Mononuclear cell (primary cell): ENCODE results near the gene SCARF2. TPM values are rescaled to one million over a fixed set of nuclear protein-coding genes. Genes with fewer than 3 reads are reported as not detected.

Experiments used
- H3K27me3 ChIP-seq: 2 replicates; pipeline ENCODE4 v1.6.0; 2011; ENCODE audit warnings: low read length, control low read depth; ENCODE audit not compliant: insufficient read depth
- H3K4me1 ChIP-seq: 2 replicates; pipeline ENCODE4 v1.5.1; 2011; ENCODE audit warnings: mild to moderate bottlenecking, low read length, control low read depth; ENCODE audit not compliant: insufficient read depth
- H3K4me3 ChIP-seq: 2 replicates; pipeline ENCODE4 v1.5.1; 2011; ENCODE audit warnings: mild to moderate bottlenecking, low read length, moderate library complexity
- H3K9me3 ChIP-seq: 2 replicates; pipeline ENCODE4 v1.5.1; 2011; ENCODE audit warnings: low read depth, mild to moderate bottlenecking, control low read depth, low read length
- total RNA-seq: library from RNA; depleted of rRNA; stranded (reverse); fragments of >200 nt; gene quantifications from one replicate; pipeline ENCODE4 v1.2.3, GENCODE V29; 2012

Gene SCARF2
- total RNA-seq, 1 donor, result 1.6 TPM

GRCh38 chr22:20428496-20429253 lies 8.9 kb downstream of the SCARF2 start:
- H3K4me1 ChIP-seq, result peaks cover 32% of the 10 kb centered on the region
- H3K9me3 ChIP-seq, result no peaks in the 10 kb centered on the region
- peaks cover 40% of the 10 kb centered on the region for H3K27me3 ChIP-seq
- H3K4me3 ChIP-seq, result no peak overlapping the region

- H3K4me1 ChIP-seq, result peaks cover 32% of the 10 kb centered on the region
Measured at GRCh38 chr22:20427945-20428417, 9.6 kb downstream of the SCARF2 start.

GRCh38 chr22:20427104-20427944 lies 10.3 kb downstream of the SCARF2 start:
- Histone ChIP-seq H3K9me3 (no peaks in the 10 kb centered on the region), H3K4me1 (peaks cover 32% of the 10 kb centered on the region), H3K27me3 (peaks cover 40% of the 10 kb centered on the region), H3K4me3 (no peak overlapping the region)

More at GRCh38 chr22:20427945-20428417, 9.6 kb downstream of the SCARF2 start:
- no peaks in the 10 kb centered on the region for H3K9me3 ChIP-seq
- H3K4me3 ChIP-seq, result no peak overlapping the region
- H3K27me3 ChIP-seq, result peaks cover 40% of the 10 kb centered on the region

- Histone ChIP-seq H3K9me3 (no peaks in the 10 kb centered on the region), H3K4me1 (peaks cover 29% of the 10 kb centered on the region), H3K4me3 (no peak overlapping the region), H3K27me3 (peaks cover 33% of the 10 kb centered on the region)
Measured at GRCh38 chr22:20426259-20426615, 11.4 kb downstream of the SCARF2 start.

- peaks cover 23% of the 10 kb centered on the region for H3K4me1 ChIP-seq
- peaks cover 33% of the 10 kb centered on the region for H3K27me3 ChIP-seq
- H3K4me3 ChIP-seq, result no peak overlapping the region
- H3K9me3 ChIP-seq, result no peaks in the 10 kb centered on the region
Measured at GRCh38 chr22:20425566-20426258, 11.9 kb downstream of the SCARF2 start.

GRCh38 chr22:20424932-20425565 lies 12.6 kb downstream of the SCARF2 start:
- H3K27me3 ChIP-seq, result peaks cover 27% of the 10 kb centered on the region
- peaks cover 17% of the 10 kb centered on the region for H3K4me1 ChIP-seq
- no peaks in the 10 kb centered on the region for H3K9me3 ChIP-seq
- H3K4me3 ChIP-seq, result no peak overlapping the region

- peaks cover 12% of the 10 kb centered on the region for H3K4me1 ChIP-seq
- H3K9me3 ChIP-seq, result no peaks in the 10 kb centered on the region
- no peak overlapping the region for H3K4me3 ChIP-seq
- peaks cover 24% of the 10 kb centered on the region for H3K27me3 ChIP-seq
Measured at GRCh38 chr22:20424568-20424931, 13.1 kb downstream of the SCARF2 start.

GRCh38 chr22:20423906-20424551 lies 13.6 kb downstream of the SCARF2 start:
- Histone ChIP-seq H3K27me3 (peaks cover 24% of the 10 kb centered on the region), H3K4me3 (no peak overlapping the region), H3K9me3 (no peaks in the 10 kb centered on the region), H3K4me1 (peaks cover 10% of the 10 kb centered on the region)

GRCh38 chr22:20423008-20423905 lies 14.4 kb downstream of the SCARF2 start:
- H3K27me3 ChIP-seq, result peaks cover 22% of the 10 kb centered on the region
- H3K4me1 ChIP-seq, result peaks cover 9% of the 10 kb centered on the region
- no peak overlapping the region for H3K4me3 ChIP-seq
- no peaks in the 10 kb centered on the region for H3K9me3 ChIP-seq

- Histone ChIP-seq H3K4me3 (no peak overlapping the region), H3K9me3 (no peaks in the 10 kb centered on the region), H3K27me3 (peaks cover 17% of the 10 kb centered on the region), H3K4me1 (peaks cover 11% of the 10 kb centered on the region)
Measured at GRCh38 chr22:20422271-20423007, 15.2 kb downstream of the SCARF2 start.

- Histone ChIP-seq H3K4me3 (no peak overlapping the region), H3K27me3 (peaks cover 10% of the 10 kb centered on the region), H3K4me1 (peaks cover 11% of the 10 kb centered on the region), H3K9me3 (no peaks in the 10 kb centered on the region)
Measured at GRCh38 chr22:20421507-20421874, 16.1 kb downstream of the SCARF2 start.

GRCh38 chr22:20420157-20420842 lies 17.3 kb downstream of the SCARF2 start:
- H3K9me3 ChIP-seq, result no peaks in the 10 kb centered on the region
- peaks cover 7% of the 10 kb centered on the region for H3K4me1 ChIP-seq
- peaks cover 3% of the 10 kb centered on the region for H3K27me3 ChIP-seq
- no peak overlapping the region for H3K4me3 ChIP-seq

GRCh38 chr22:20419664-20419951 lies 18.0 kb downstream of the SCARF2 start:
- peaks cover 7% of the 10 kb centered on the region for H3K4me1 ChIP-seq
- H3K9me3 ChIP-seq, result no peaks in the 10 kb centered on the region
- no peaks in the 10 kb centered on the region for H3K27me3 ChIP-seq
- H3K4me3 ChIP-seq, result no peak overlapping the region
